Stimulated activated CD8-positive, alpha-beta memory T cell treated with anti-CD3 and anti-CD28 coated beads, Interleukin-12 subunit alpha, Interleukin-12 subunit beta, amount 100 ng/mL, for 24 hours (primary cell): ENCODE measurements around the gene FAM229A.
"Not testable (repeated sequence)": the region's sequence is repeated elsewhere in the genome, so short reads cannot be mapped to it uniquely, and the experiment has no call there.

Experiments
- DNase-seq: peaks from one replicate; pipeline ENCODE4 v3.0.0-alpha.2; 2020; ENCODE audit errors: extremely low read depth

Gene FAM229A

GRCh38 chr1:32362474-32363313 lies at the start of gene FAM229A, which contains the start of gene TSSK3:
FAM229A (minus strand) TSS chr1:32362485; CDS start chr1:32362091, 394 bp downstream.
TSSK3 (plus strand) TSS chr1:32362539; CDS start chr1:32362702, 163 bp downstream.
- DNase-seq, result no peak

GRCh38 chr1:32411261-32411660 lies 49.0 kb upstream of the FAM229A start:
- DNase-seq, result no peak

DNA sequence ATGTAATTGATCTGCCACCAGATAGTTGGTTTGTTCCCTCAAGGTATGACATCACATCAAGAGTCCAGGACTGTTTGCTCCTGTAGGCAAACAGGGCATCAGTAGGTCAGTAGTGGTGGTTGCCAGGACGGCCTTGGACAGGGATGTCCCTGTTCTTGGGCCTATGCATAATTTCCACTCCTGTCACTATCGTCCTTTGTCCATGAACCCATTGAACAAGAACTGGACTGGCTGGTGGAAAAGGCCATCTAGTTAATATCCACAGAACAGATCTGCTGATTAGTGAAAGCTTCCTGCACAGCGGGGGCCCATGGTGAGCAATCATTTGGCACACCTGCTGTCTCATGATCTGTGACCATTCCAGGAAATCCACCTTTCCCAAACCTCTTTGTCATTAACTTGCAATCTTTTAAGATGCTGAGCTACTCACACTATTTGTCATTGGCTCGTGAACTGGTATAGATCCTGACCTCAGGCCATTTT lies 44.4 kb upstream of the FAM229A start:
- no peak for DNase-seq

GRCh38 chr1:32405672-32406467 lies 43.6 kb upstream of the FAM229A start:
- DNase-seq, result no peak

- no peak for DNase-seq
These were observed 42.7 kb upstream of the FAM229A start for GRCh38 chr1:32404946-32405345.

GRCh38 chr1:32400876-32401631 lies 38.8 kb upstream of the FAM229A start:
- DNase-seq, result peak; percentile 5

- DNase-seq, result no peak
These were observed 37.6 kb upstream of the FAM229A start for GRCh38 chr1:32399843-32400242.

GRCh38 chr1:32398401-32398800 lies 36.1 kb upstream of the FAM229A start:
- DNase-seq, result no peak

DNA sequence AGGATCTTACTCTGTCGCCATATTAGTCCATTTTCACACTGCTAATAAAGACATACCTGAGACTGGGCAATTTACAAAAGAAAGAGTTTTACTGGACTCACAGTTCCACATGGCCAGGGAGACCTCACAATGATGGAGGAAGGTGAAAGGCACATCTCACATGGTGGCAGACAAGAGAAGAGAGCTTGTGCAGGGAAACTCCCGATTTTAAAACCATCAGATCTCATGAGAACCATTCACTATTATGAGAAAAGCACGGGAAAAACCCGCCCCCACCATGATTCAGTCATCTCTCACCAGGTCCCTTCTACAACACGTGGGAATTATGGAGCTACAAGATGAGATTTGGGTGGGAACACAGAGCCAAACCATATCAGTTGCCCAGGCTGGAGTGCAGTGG lies 34.2 kb upstream of the FAM229A start:
- DNase-seq, result not testable (repeated sequence)

- DNase-seq, result no peak
These were observed 32.7 kb upstream of the FAM229A start for GRCh38 chr1:32394890-32395432.

DNA sequence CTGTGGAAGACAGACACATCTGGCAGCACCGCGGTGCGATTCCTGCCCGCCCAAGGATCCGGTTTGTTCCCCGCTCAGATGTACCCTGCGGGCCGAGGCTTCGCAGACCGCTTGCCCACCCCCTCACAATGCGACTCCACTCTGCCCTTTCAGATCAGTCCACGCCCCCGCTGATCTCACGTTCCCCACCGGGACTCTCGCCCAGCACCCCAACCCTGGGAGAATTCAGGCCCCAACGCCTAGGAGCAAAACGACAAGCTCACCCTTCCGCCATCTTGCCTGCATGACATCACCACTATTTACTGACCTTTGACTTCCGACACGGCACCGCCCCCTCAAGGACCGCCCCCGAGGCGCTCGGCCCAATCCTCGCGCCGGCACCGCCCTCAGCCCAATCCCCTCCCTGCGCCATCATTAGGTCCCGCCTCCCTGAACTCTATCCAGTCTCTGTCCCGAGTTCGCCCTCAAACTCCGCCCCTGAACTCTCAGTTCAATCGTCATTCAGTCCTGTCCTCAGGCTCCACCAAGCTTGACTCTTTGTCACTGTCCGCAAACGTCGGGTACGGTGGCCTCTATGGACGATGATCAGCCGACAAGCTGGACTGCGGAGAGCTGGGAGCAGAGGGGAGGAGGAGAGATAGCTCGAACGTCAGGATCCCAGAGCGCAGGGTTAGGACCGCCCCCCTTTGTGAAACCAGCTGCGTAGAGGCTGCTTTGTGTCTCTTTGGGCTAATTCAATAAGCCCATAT lies 32.0 kb upstream of the FAM229A start, which contains the start of gene BSDC1:
BSDC1 (minus strand) TSS at position 301 of the 749 bp plus-strand sequence; CDS start at position 274, 27 bp downstream.
- peak; percentile 91 for DNase-seq

- no peak for DNase-seq
These were observed 31.5 kb upstream of the FAM229A start for GRCh38 chr1:32393832-32394140.

- no peak for DNase-seq
These were observed 30.9 kb upstream of the FAM229A start for GRCh38 chr1:32393136-32393535.

DNA sequence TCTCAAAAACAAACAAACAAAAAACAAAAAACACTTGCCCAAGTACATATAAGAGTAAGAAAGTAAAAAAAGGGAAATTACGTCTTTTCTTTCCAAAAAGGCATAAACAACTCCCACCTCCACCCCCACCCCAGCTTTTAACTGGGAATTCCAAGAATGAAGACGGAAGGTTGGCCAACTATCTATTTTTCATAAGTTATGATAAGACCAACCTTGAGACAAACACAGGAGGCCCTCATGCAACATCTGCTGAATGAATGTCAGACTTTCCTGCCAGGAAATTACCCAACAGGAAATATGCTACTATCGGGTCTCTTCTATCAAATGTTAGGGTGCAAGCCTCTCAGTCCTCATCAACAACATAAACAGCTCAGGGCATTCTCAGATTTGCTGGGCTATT lies 30.0 kb upstream of the FAM229A start:
- DNase-seq, result no peak

- DNase-seq, result no peak
These were observed 28.9 kb upstream of the FAM229A start for GRCh38 chr1:32390904-32391870.

GRCh38 chr1:32388641-32389040 lies 26.4 kb upstream of the FAM229A start:
- no peak for DNase-seq

GRCh38 chr1:32386676-32387392 lies 24.5 kb upstream of the FAM229A start:
- no peak for DNase-seq

GRCh38 chr1:32380057-32380456 lies 17.8 kb upstream of the FAM229A start:
- DNase-seq, result no peak
